Kidney (tissue), 14 donors: ENCODE results near the gene HOXA9. TPM values are rescaled to one million over a fixed set of nuclear protein-coding genes. Genes with fewer than 3 reads are reported as not detected.

Experiments
- DNase-seq, 5 donors: peaks; one replicate each; pipeline ENCODE4 v3.0.0-alpha.2; 2013 to 2020
- FAIRE-seq: peaks from 2 replicates; lab custom pipeline; 2012; peaks lifted over from hg19 to GRCh38; lab: Jason Lieb, UNC
- H3K27ac ChIP-seq, 2 donors: one replicate each; pipeline ENCODE4 v1.7.0; 2013; ENCODE audit warnings: low read depth in 2 of 2, low read length in 2 of 2, inconsistent platforms in 1 of 2
- H3K27me3 ChIP-seq: one replicate; pipeline ENCODE4 v1.7.1; 2013; ENCODE audit warnings: low read length, inconsistent platforms; ENCODE audit not compliant: control insufficient read depth, insufficient read depth
- H3K36me3 ChIP-seq, 3 donors: one replicate each; pipeline versions ENCODE4 v1.7.0 to v1.7.1; 2013; ENCODE audit warnings: low read length in 3 of 3, control low read depth in 1 of 3, inconsistent platforms in 1 of 3; ENCODE audit not compliant: insufficient read depth in 3 of 3, control insufficient read depth in 2 of 3
- H3K4me1 ChIP-seq, 3 donors: one replicate each; pipeline versions ENCODE4 v1.7.0 to v1.7.1; 2013; ENCODE audit warnings: low read length in 3 of 3, inconsistent platforms in 1 of 3, low read depth in 1 of 3; ENCODE audit not compliant: control insufficient read depth in 2 of 3, insufficient read depth in 2 of 3
- H3K4me3 ChIP-seq, 3 donors: one replicate each; pipeline versions ENCODE4 v1.7.0 to v1.8.1; 2013; ENCODE audit warnings: low read length in 3 of 3, control low read depth in 1 of 3, inconsistent platforms in 1 of 3
- H3K9ac ChIP-seq, 3 donors: one replicate each; pipeline versions ENCODE4 v1.7.0 to v1.7.1; 2013; ENCODE audit warnings: low read length in 3 of 3, control low read depth in 1 of 3, inconsistent platforms in 1 of 3
- H3K9me3 ChIP-seq, 3 donors: one replicate each; pipeline versions ENCODE4 v1.7.0 to v1.7.1; 2013; ENCODE audit warnings: low read length in 3 of 3, control low read depth in 1 of 3, inconsistent platforms in 1 of 3; ENCODE audit not compliant: control insufficient read depth in 2 of 3, insufficient read depth in 1 of 3
- CTCF ChIP-seq: IDR thresholded peaks from 3 replicates; pipeline ENCODE4 v1.5.1; 2012; ENCODE audit warnings: mild to moderate bottlenecking, moderate library complexity, borderline replicate concordance; ENCODE audit not compliant: insufficient read depth; ENCODE audit errors: extremely low read depth
- intact Hi-C: fragments of 100-400 bp; cut with DNase I; formaldehyde crosslinking; loops from one replicate; pipeline ENCODE4 v1.11.1; 2022
- polyA plus RNA-seq: library from polyadenylated mRNA; stranded (reverse); fragments of 350-450 nt; fragmentation: Illumina TruSeq; extraction: RNeasy Lipid Tissue Mini Kit (QIAGEN cat#74804); gene quantifications from one replicate; pipeline ENCODE4 v1.2.3, GENCODE V29; 2014; ENCODE audit warnings: low read depth, low replicate concordance; ENCODE audit not compliant: insufficient read depth
- total RNA-seq: library from RNA; stranded (reverse); fragmentation: NEBNext Ultra II Directional; extraction: Animal tissue kit (Norgen Biotek cat#: 25700); gene quantifications from one replicate; pipeline ENCODE4 v1.2.1, GENCODE V29; 2021
- donor health status: control.
- donor health status: control.
- donor health status: control.
- donor health status: control.
- donor health status: control.
- donor health status: DM: yes; HTN: yes; CAD: no.
- donor health status: Normal renal cell carcinoma (clear cell type).

The HOXA9 gene
- total and polyA plus RNA-seq, 2 donors from 2014 or later: 36.7 to 36.8 TPM

GRCh38 chr7:27121684-27122076 lies 43.7 kb downstream of the HOXA9 start:
- H3K27ac ChIP-seq: peak overlapping the region; percentile 88
- peaks cover 0 to 2% (median 0%) of the 10 kb centered on the region in 3 donors for H3K36me3 ChIP-seq
- peak overlapping the region; percentile 8 to 84 (median 81) for H3K9ac ChIP-seq
- no peak for TF ChIP-seq CTCF
- peaks cover 26 to 46% (median 38%) of the 10 kb centered on the region in 3 donors for H3K4me1 ChIP-seq
- FAIRE-seq: no peak
- peak in 4 of 5 donors; percentile 57 to 91 (median 75) for DNase-seq
- H3K27me3 ChIP-seq: no peaks in the 10 kb centered on the region
- intact Hi-C loops: no loop called here
- no peaks in the 10 kb centered on the region for H3K9me3 ChIP-seq
- peak overlapping the region; percentile 47 to 75 (median 59) for H3K4me3 ChIP-seq

- Histone ChIP-seq H3K36me3 (peaks cover 0 to 2% (median 0%) of the 10 kb centered on the region in 3 donors), H3K27ac (peak overlapping the region; percentile 30 to 88), H3K27me3 (no peaks in the 10 kb centered on the region), H3K9ac (peak overlapping the region in 2 of 3 donors; percentile 5 to 57), H3K4me3 (peak overlapping the region in 1 of 3 donors; percentile 28), H3K4me1 (peaks cover 14 to 31% (median 28%) of the 10 kb centered on the region in 3 donors), H3K9me3 (no peaks in the 10 kb centered on the region)
- intact Hi-C loops: no loop called here
- DNase-seq: peak in 1 of 5 donors; percentile 13
- no peak for TF ChIP-seq CTCF
- FAIRE-seq: no peak
Observed at GRCh38 chr7:27119412-27119911, 45.9 kb downstream of the HOXA9 start.

- DNase-seq (peak in 4 of 5 donors; percentile 37 to 73 (median 51)), FAIRE-seq (no peak)
- H3K9ac ChIP-seq: peak overlapping the region in 2 of 3 donors; percentile 54 to 81
- H3K27me3 ChIP-seq: no peaks in the 10 kb centered on the region
- peaks cover 0 to 2% (median 0%) of the 10 kb centered on the region in 3 donors for H3K36me3 ChIP-seq
- no peak for TF ChIP-seq CTCF
- intact Hi-C loops: no loop called here
- H3K9me3 ChIP-seq: no peaks in the 10 kb centered on the region
- peak overlapping the region; percentile 61 to 74 (median 64) for H3K4me3 ChIP-seq
- peak overlapping the region; percentile 96 for H3K27ac ChIP-seq
- H3K4me1 ChIP-seq: peaks cover 13 to 28% (median 28%) of the 10 kb centered on the region in 3 donors
Observed at GRCh38 chr7:27118580-27118979, 46.8 kb downstream of the HOXA9 start.
